K562 treated with DMSO at 1 percent for 4 hours (cell line): ENCODE results near the gene SERINC3. TPM values are rescaled to one million over a fixed set of nuclear protein-coding genes. Genes with fewer than 3 reads are reported as not detected.

Experiments
- total RNA-seq: library from RNA; unstranded; fragments of 300-600 nt; gene quantifications from 2 replicates; pipeline ENCODE4 v1.2.3, GENCODE V29; 2022; ENCODE audit not compliant: insufficient read depth

Gene SERINC3
- 40.5 and 50.9 TPM in 2 replicates for total RNA-seq

GRCh38 chr20:44521484-44522481 lies at the start of gene SERINC3:
TSS of gene SERINC3 (minus strand) at chr20:44522070. CDS start at chr20:44521951, 119 bp downstream.

DNA sequence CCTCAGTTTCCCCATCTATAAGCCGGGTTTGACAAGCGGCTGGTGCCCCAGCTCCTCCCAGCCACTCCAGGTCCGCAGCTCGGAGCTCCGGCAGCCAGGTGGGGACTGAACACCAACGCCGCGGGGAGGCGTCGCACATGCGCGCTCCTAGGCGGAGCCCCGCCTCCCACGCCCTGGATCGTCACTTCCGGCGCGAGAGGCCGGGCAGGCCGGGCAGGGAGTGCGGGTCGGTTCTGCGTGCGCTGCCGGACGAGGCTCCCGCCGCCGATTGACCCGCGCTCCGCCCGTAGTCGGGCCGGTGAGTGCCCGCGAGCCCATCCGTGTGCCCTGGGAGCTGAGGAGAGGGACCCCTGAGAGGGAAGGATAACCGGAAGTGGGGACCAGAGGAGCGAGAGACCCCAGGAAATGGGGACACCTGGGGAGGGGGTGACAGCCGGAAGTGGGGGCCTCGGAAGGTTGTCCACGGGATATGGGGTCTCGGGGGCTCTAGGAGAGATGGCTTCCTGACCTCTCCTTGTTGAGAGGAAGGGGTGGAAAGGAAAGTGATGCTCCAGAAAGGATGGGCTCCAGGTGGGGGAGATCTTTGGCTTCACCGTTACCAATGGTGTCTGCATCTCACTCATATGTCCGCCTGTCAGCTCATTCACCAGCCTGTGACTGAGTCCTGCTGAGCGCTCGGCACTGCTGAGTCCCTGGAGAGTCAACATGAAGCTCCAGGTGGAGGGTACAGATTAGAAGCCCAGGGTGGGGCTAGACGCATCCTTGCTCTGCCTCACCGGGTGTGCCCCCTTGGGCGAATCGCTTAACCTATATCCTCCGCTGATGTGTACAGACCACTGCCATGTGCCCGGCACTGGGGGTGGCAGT lies 45.9 kb downstream of the SERINC3 start, which contains the start of gene TTPAL:
Gene TTPAL, plus strand, starts transcription at position 181 of the 867 bp plus-strand sequence. CDS start 4,126 bp downstream, outside the sequence.

Other genes with a start within 250 kb of the SERINC3 start
- 2.0 and 2.1 TPM in 2 replicates for gene FITM2, start 210.9 kb downstream of the SERINC3 start, total RNA-seq
- not detected in 2 replicates for gene R3HDML, start 185.0 kb downstream of the SERINC3 start, total RNA-seq
- 0.35 TPM in 1 of 2 replicates, not detected in the other for gene HNF4A, start 166.4 kb downstream of the SERINC3 start, total RNA-seq
- gene TTPAL, start 46.2 kb downstream of the SERINC3 start, total RNA-seq: 1.3 and 4.1 TPM in 2 replicates
- gene PKIG, start 60.5 kb upstream of the SERINC3 start, total RNA-seq: 4.5 and 6.1 TPM in 2 replicates
- gene ADA, start 129.6 kb upstream of the SERINC3 start, total RNA-seq: 2.7 and 2.8 TPM in 2 replicates
- gene CCN5, start 193.3 kb upstream of the SERINC3 start, total RNA-seq: not detected in 2 replicates
- gene KCNK15, start 223.8 kb upstream of the SERINC3 start, total RNA-seq: 0.23 and 1.3 TPM in 2 replicates